ENCODE results near the gene PPHLN1. TPM values are rescaled to one million over a fixed set of nuclear protein-coding genes. Genes with fewer than 3 reads are reported as not detected.

The PPHLN1 gene
- total RNA-seq, 2 donors from 2014 or later: 38.2 to 38.5 TPM

Small RNAs within 50 kb of the gene (microRNA-seq; reads per million reads assigned to microRNA genes)
- gene MIR7851: 0 to 1.6 reads per million in 2 donors

Other genes with a start within 250 kb of the PPHLN1 start
- gene GXYLT1, start 181.3 kb upstream of the PPHLN1 start, total RNA-seq: 1 to 10 TPM; 8.5 to 9.3 TPM
- gene YAF2, start 87.9 kb upstream of the PPHLN1 start, total RNA-seq: 10 to 100 TPM; 22.0 to 25.5 TPM
- gene ZCRB1, start 73 bp upstream of the PPHLN1 start, total RNA-seq: 10 to 100 TPM; 31.3 to 31.6 TPM